Measurements from ENCODE around the gene PCBP2.

DNA sequence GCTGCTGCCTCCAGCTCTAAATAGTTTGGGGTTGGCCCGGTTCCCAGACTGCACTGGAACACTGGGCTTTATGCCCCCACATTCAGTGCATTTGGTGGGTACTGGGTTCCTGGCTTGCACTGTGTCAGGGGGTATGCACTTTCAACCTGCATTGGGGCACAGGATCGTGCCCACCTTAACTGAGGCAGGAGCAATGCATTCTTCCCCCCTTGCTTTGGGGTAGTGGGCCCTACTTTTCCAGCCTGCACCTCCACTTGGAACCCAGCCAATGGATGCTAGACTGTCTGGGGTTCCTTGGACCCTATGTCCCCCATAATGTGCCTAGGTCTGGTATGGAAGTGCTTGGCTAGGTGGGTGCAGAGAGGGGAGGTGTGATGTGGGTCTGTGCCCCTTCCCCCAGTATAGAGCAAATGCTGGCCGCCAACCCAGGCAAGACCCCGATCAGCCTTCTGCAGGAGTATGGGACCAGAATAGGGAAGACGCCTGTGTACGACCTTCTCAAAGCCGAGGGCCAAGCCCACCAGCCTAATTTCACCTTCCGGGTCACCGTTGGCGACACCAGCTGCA, 49.8 kb downstream of the PCBP2 start:
- TF ChIP-seq, protein P1, sequence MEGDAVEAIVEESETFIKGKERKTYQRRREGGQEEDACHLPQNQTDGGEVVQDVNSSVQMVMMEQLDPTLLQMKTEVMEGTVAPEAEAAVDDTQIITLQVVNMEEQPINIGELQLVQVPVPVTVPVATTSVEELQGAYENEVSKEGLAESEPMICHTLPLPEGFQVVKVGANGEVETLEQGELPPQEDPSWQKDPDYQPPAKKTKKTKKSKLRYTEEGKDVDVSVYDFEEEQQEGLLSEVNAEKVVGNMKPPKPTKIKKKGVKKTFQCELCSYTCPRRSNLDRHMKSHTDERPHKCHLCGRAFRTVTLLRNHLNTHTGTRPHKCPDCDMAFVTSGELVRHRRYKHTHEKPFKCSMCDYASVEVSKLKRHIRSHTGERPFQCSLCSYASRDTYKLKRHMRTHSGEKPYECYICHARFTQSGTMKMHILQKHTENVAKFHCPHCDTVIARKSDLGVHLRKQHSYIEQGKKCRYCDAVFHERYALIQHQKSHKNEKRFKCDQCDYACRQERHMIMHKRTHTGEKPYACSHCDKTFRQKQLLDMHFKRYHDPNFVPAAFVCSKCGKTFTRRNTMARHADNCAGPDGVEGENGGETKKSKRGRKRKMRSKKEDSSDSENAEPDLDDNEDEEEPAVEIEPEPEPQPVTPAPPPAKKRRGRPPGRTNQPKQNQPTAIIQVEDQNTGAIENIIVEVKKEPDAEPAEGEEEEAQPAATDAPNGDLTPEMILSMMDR (conservative IDR thresholded peaks at IDR 0.05 in 1 of 2, IDR thresholded peaks at IDR 0.05 in 1 of 2; ENCODE audit: low read depth in 1 of 2, low read length in 2 of 2) = no peak
- no peak for TF ChIP-seq EZH2 (IDR thresholded peaks at IDR 0.05; ENCODE audit: low read length, missing control alignments)
